ENCODE data around the gene GIGYF2. TPM values are rescaled to one million over a fixed set of nuclear protein-coding genes. Genes with fewer than 3 reads are reported as not detected.
"Not testable (repeated sequence)": the region's sequence is repeated elsewhere in the genome, so short reads cannot be mapped to it uniquely, and the experiment has no call there.

Gene GIGYF2
- total RNA-seq, 2 donors from 2014 or later: 62.5 to 72.3 TPM

DNA sequence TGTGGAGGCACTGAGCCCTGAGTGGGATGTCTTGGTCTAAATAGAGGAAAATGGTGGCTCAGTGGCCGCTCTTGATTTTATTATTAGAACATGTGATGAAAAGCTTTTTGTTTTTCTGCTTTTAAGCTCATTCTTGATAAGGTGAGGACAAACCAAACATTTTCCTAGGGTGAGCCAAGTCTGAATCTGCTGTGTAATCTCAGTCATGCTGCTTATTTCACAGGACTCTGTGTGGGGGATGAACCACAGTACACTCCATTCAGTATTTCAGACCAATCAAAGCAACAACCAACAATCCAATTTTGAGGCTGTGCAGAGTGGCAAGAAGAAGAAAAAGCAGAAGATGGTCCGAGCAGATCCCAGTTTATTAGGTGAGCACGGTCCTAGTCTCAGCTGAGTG, 152.9 kb downstream of the GIGYF2 start:
- no peak for TF ChIP-seq CTCF (conservative IDR thresholded peaks at IDR 0.05)
- H3K36me3 ChIP-seq (ENCODE audit: control insufficient read depth, insufficient read depth, low read length): peaks cover 86% of the 10 kb centered on the region
- Mint-ChIP-seq H3K9me3 (no peaks in the 10 kb centered on the region), H3K27ac (peak overlapping the region; percentile 30), H3K4me3 (no peak overlapping the region), H3K4me1 (no peaks in the 10 kb centered on the region), H3K36me3 (ENCODE audit: low read depth) (peaks cover 66% of the 10 kb centered on the region), H3K27me3 (ENCODE audit: insufficient read depth) (no peaks in the 10 kb centered on the region)
- H3K27me3 ChIP-seq (ENCODE audit: control insufficient read depth, insufficient read depth, low read length, poor library complexity, severe bottlenecking): no peaks in the 10 kb centered on the region
- no peak overlapping the region for H3K4me3 ChIP-seq (ENCODE audit: low read length)
- DNase-seq: no peak
- H3K9me3 ChIP-seq (ENCODE audit: control insufficient read depth, low read length): no peaks in the 10 kb centered on the region
- H3K9ac ChIP-seq (ENCODE audit: extremely low read depth, low read length, poor library complexity, severe bottlenecking): no peak overlapping the region
- no peaks in the 10 kb centered on the region for H3K4me1 ChIP-seq (ENCODE audit: control insufficient read depth, insufficient read depth, low read length)
- H3K27ac ChIP-seq (ENCODE audit: low read depth, low read length): no peak overlapping the region
- 80 to 98% methylated on average over 1 to 3 of the region's 3 CpGs for WGBS, 2 experiments (ENCODE audit: insufficient coverage in 1 of 2, insufficient read length in 1 of 2)

DNA sequence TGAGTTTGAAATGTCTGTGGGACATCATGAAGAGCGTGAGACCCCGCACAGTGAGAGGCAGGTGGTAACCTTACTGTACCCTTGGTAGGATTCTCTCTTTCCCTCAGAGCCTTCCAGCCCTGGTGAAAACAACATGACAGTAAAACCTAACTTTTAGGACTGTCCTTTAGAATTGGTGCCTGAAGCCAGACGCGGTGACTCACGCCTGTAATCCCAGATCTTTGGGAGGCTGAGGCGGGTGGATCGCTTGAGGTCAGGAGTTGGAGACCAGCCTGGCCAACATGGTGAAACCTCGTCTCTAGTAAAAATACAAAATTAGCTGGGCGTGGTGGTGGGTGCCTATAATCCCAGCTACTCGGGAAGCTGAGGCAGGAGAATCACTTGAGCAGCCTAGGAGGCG, 154.9 kb downstream of the GIGYF2 start:
- H3K36me3 ChIP-seq (ENCODE audit: control insufficient read depth, insufficient read depth, low read length): peaks cover 84% of the 10 kb centered on the region
- H3K9me3 Mint-ChIP-seq; H3K27me3 ChIP-seq (ENCODE audit: control insufficient read depth, insufficient read depth, low read length, poor library complexity, severe bottlenecking); H3K4me1 ChIP-seq (ENCODE audit: control insufficient read depth, insufficient read depth, low read length); H3K27me3 Mint-ChIP-seq (ENCODE audit: insufficient read depth); H3K9ac ChIP-seq (ENCODE audit: extremely low read depth, low read length, poor library complexity, severe bottlenecking); H3K4me3 Mint-ChIP-seq; H3K27ac Mint-ChIP-seq; H3K4me3 ChIP-seq (ENCODE audit: low read length); H3K9me3 ChIP-seq (ENCODE audit: control insufficient read depth, low read length); H3K4me1 Mint-ChIP-seq; DNase-seq; H3K27ac ChIP-seq (ENCODE audit: low read depth, low read length): not testable (repeated sequence)
- WGBS, 2 experiments (ENCODE audit: insufficient coverage in 1 of 2, insufficient read length in 1 of 2): 93 to 96% methylated on average over 7 to 11 of the region's 11 CpGs
- H3K36me3 Mint-ChIP-seq (ENCODE audit: low read depth): peaks cover 62% of the 10 kb centered on the region

GRCh38 chr2:232852676-232853075, 155.5 kb downstream of the GIGYF2 start:
- peaks cover 84% of the 10 kb centered on the region for H3K36me3 ChIP-seq (ENCODE audit: control insufficient read depth, insufficient read depth, low read length)
- Mint-ChIP-seq H3K27me3 (ENCODE audit: insufficient read depth) (no peaks in the 10 kb centered on the region), H3K9me3 (no peaks in the 10 kb centered on the region), H3K4me3 (no peak overlapping the region), H3K27ac (no peak overlapping the region), H3K4me1 (no peaks in the 10 kb centered on the region), H3K36me3 (ENCODE audit: low read depth) (peaks cover 62% of the 10 kb centered on the region)
- H3K27ac ChIP-seq (ENCODE audit: low read depth, low read length): no peak overlapping the region
- no peak overlapping the region for H3K9ac ChIP-seq (ENCODE audit: extremely low read depth, low read length, poor library complexity, severe bottlenecking)
- DNase-seq: no peak
- no peaks in the 10 kb centered on the region for H3K4me1 ChIP-seq (ENCODE audit: control insufficient read depth, insufficient read depth, low read length)
- 96% methylated on average over 2 of the region's 2 CpGs; no CpG with 5 or more reads in 1 of the 2 experiments for WGBS, 2 experiments (ENCODE audit: insufficient coverage in 1 of 2, insufficient read length in 1 of 2)
- H3K4me3 ChIP-seq (ENCODE audit: low read length): no peak overlapping the region
- TF ChIP-seq CTCF (conservative IDR thresholded peaks at IDR 0.05): no peak
- no peaks in the 10 kb centered on the region for H3K9me3 ChIP-seq (ENCODE audit: control insufficient read depth, low read length)
- H3K27me3 ChIP-seq (ENCODE audit: control insufficient read depth, insufficient read depth, low read length, poor library complexity, severe bottlenecking): no peaks in the 10 kb centered on the region

DNA sequence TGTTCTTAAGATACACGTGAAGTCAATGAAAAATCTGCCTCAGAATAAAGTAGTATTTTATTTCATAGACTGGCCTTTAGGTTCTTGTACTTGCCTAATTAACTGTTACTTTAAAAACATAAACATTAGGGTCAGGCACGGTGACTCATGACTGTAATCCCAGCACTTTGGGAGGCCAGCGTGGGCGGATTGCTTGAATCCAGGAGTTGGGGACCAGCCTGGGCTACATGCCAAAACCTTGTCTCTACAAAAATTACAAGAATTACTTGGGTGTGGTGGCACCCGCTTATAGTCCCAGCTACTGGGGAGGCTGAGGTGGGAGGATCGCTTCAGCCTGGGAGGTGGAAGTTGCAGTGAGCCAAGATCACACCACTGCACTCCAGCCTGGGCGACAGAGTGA, 157.0 kb downstream of the GIGYF2 start:
- Mint-ChIP-seq H3K36me3 (ENCODE audit: low read depth) (peaks cover 63% of the 10 kb centered on the region), H3K27me3 (ENCODE audit: insufficient read depth) (no peaks in the 10 kb centered on the region), H3K4me1 (no peaks in the 10 kb centered on the region), H3K9me3 (no peaks in the 10 kb centered on the region), H3K4me3 (no peak overlapping the region), H3K27ac (no peak overlapping the region)
- Histone ChIP-seq H3K4me3 (ENCODE audit: low read length) (no peak overlapping the region), H3K9me3 (ENCODE audit: control insufficient read depth, low read length) (no peaks in the 10 kb centered on the region), H3K9ac (ENCODE audit: extremely low read depth, low read length, poor library complexity, severe bottlenecking) (no peak overlapping the region), H3K36me3 (ENCODE audit: control insufficient read depth, insufficient read depth, low read length) (peaks cover 84% of the 10 kb centered on the region), H3K27me3 (ENCODE audit: control insufficient read depth, insufficient read depth, low read length, poor library complexity, severe bottlenecking) (no peaks in the 10 kb centered on the region), H3K27ac (ENCODE audit: low read depth, low read length) (no peak overlapping the region), H3K4me1 (ENCODE audit: control insufficient read depth, insufficient read depth, low read length) (no peaks in the 10 kb centered on the region)
- 90 to 94% methylated on average over 3 to 6 of the region's 7 CpGs for WGBS, 2 experiments (ENCODE audit: insufficient coverage in 1 of 2, insufficient read length in 1 of 2)
- TF ChIP-seq CTCF (conservative IDR thresholded peaks at IDR 0.05): no peak
- DNase-seq: no peak
